HG02885 (cell line): Measurements from ENCODE around the gene MORN5.

Source experiments
- ATAC-seq: cut with Tn5 transposase; IDR thresholded peaks from one replicate; pipeline ENCODE4 v1.9.1; 2021; ENCODE audit warnings: mild to moderate bottlenecking; ENCODE audit not compliant: unreplicated experiment, poor library complexity

MORN5 gene

GRCh38 chr9:122226142-122226757 lies 66.5 kb downstream of the MORN5 start:
- no peak for ATAC-seq

- ATAC-seq: no peak
These were observed 67.3 kb downstream of the MORN5 start for GRCh38 chr9:122226758-122227574.

GRCh38 chr9:122227575-122227900 lies 67.8 kb downstream of the MORN5 start:
- ATAC-seq: no peak

GRCh38 chr9:122228191-122228567 lies 68.5 kb downstream of the MORN5 start:
- ATAC-seq: no peak

GRCh38 chr9:122228568-122229484 lies 69.1 kb downstream of the MORN5 start, which contains the start of gene LHX6:
LHX6 (minus strand) TSS chr9:122228957; CDS start chr9:122228740, 217 bp downstream.
- no peak for ATAC-seq

GRCh38 chr9:122229485-122229837 lies 69.8 kb downstream of the MORN5 start:
- no peak for ATAC-seq

- no peak for ATAC-seq
These were observed 73.1 kb downstream of the MORN5 start for GRCh38 chr9:122232796-122233306.

- no peak for ATAC-seq
These were observed 74.5 kb downstream of the MORN5 start for GRCh38 chr9:122234022-122234748.

- ATAC-seq: no peak
These were observed 77.0 kb downstream of the MORN5 start for GRCh38 chr9:122236681-122237080.

- no peak for ATAC-seq
These were observed 80.0 kb downstream of the MORN5 start for GRCh38 chr9:122239722-122240121.

GRCh38 chr9:122244349-122244748 lies 84.6 kb downstream of the MORN5 start:
- ATAC-seq: no peak

GRCh38 chr9:122246666-122247065 lies 87.0 kb downstream of the MORN5 start:
- no peak for ATAC-seq

- ATAC-seq: no peak
These were observed 88.7 kb downstream of the MORN5 start for GRCh38 chr9:122248448-122248865.
